GM21528 (cell line): ENCODE measurements around the gene SNAPC2.

Experiments used
- ATAC-seq: cut with Tn5 transposase; IDR thresholded peaks from one replicate; pipeline ENCODE4 v1.9.1; 2021; ENCODE audit warnings: mild to moderate bottlenecking, moderate library complexity; ENCODE audit not compliant: unreplicated experiment, low FRiP score

Gene SNAPC2

GRCh38 chr19:7962644-7963268 is 42.6 kb downstream of the SNAPC2 start:
- no peak for ATAC-seq

DNA sequence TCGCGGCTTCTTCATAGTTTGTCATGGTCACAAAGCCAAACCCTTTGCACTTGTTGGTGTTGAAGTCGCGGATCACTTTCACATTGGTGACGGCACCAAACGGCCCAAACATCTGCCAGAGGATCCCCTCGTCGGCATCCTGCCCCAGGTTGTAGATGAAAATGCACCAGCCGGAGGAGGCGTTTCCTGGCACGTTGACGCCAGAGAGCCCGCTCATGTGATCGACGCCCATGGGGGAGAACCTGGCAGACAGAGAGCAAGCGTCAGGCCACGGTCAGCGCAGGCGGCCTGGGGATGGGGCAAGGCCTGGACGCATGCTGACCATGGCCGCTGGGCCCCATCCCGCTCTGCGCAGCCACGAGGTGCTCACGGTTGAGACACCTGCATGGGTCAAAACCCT is 43.4 kb downstream of the SNAPC2 start:
- ATAC-seq, result no peak

GRCh38 chr19:7965259-7965841 is 45.2 kb downstream of the SNAPC2 start:
- ATAC-seq, result no peak

GRCh38 chr19:7965921-7966665 is 46.0 kb downstream of the SNAPC2 start:
- ATAC-seq, result no peak

- ATAC-seq, result no peak
These were observed 48.1 kb downstream of the SNAPC2 start for GRCh38 chr19:7968008-7968795.

GRCh38 chr19:7968796-7969554 is 48.8 kb downstream of the SNAPC2 start:
- no peak for ATAC-seq

- ATAC-seq, result no peak
These were observed 49.4 kb downstream of the SNAPC2 start for GRCh38 chr19:7969555-7969939.

DNA sequence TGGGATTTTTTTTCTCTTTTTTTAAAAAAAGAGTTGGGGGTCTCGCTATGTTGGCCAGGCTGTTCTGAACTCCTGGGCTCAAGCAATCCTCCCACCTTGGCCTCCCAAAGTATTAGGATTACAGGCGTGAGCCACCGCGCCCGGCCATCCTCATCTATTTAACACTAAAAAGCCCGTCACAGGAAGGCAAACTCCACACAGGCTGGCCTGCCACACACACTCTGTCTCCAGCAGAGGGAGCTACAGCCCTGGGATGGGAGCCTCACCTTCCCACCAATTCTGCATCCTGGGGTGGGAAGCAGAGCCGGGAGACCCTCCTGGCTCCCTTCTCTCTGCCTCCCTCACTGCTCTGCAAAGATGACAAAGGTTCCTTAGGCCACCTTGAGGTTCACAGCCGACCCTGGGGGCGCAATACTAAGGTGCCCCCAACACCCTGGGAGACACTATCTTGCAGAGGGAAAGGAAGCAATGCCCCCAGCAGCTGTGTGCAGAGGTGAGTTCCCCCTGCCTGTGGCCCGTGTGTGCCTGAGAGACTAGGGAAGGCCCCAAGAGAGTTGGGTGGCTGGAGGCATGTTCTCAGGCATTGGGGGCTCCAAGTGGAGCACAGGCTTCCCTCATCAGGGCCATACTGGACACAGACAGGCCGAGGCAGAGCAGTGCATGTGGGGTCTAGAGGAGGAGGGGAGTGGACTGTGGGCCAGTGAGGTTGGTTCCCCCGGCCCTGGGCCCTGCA is 50.7 kb downstream of the SNAPC2 start:
- ATAC-seq, result no peak

DNA sequence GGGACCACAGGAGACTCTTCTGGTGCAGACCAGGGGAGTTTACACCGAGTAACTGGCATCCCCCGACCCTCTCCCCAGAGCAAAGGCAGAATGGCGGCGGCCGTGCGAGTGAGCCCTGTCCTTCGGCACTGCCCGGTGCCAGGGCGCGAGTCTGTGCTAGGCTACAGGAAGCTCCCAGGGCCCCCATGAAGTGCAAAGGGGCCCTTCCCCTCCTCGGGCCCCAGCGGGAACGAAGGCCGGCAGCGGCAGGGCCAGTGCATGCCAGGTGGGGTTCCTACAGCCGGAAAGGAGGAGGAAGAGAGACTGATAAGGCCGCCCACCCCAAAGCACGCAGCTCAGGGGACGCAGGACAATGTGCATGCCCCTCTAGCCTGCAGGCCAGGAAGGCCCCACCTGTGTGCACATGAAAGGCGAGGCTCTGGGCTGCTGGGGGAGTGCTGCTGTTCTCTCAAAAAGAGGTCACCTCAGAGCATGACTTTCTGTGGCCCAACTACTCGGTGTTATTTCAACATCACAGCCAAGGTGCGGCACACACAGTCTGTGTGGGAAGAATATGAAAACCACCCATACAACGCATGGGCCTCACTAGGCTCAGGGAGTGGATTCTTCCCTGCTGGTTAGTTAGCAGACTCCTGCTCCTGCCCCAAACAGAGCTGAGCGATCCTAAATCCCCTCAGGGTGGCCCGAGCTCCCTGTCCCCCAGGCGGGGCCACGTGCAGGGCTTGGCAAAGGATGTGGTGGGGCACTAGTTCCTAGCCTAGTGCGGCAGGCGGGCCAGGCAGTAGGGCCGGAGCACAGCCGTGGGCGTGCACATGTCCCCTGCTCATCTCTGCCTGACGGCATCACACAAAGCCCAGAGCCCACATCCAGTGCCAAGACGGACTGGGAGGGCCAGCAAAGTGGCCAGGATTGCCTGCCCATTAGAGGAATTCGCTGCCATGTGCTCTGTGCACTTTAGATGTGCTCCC is 51.7 kb downstream of the SNAPC2 start:
- no peak for ATAC-seq
